Right renal pelvis (tissue), 4 donors: ENCODE measurements around the gene LDLRAD1. TPM values are rescaled to one million over a fixed set of nuclear protein-coding genes. Genes with fewer than 3 reads are reported as not detected.
"Not testable (repeated sequence)": the region's sequence is repeated elsewhere in the genome, so short reads cannot be mapped to it uniquely, and the experiment has no call there.

Source experiments
- DNase-seq, 4 donors: peaks; one replicate each; pipeline ENCODE4 v3.0.0-alpha.2; 2013; ENCODE audit warnings: low read depth in 4 of 4, low spot score in 3 of 4, missing footprints in 1 of 4
- polyA plus RNA-seq, 4 donors: library from polyadenylated mRNA; unstranded; fragments of 120-200 nt; gene quantifications; one replicate each; pipeline ENCODE4 v1.2.1, GENCODE V29; 2013; ENCODE audit not compliant: insufficient read length in 4 of 4

The LDLRAD1 gene
- polyA plus RNA-seq, 4 donors = 0.04 TPM; not detected in 3

GRCh38 chr1:53995683-53996082, 22.3 kb downstream of the LDLRAD1 start:
- DNase-seq = no peak

- DNase-seq = not testable (repeated sequence)
These were observed 23.5 kb downstream of the LDLRAD1 start for GRCh38 chr1:53994516-53994915.

- DNase-seq = no peak
These were observed 25.7 kb downstream of the LDLRAD1 start for GRCh38 chr1:53992085-53992874.

GRCh38 chr1:53987880-53988279, 30.1 kb downstream of the LDLRAD1 start:
- DNase-seq = no peak

GRCh38 chr1:53986458-53986857, 31.5 kb downstream of the LDLRAD1 start:
- no peak for DNase-seq

GRCh38 chr1:53984726-53985125, 33.3 kb downstream of the LDLRAD1 start:
- DNase-seq = no peak

- DNase-seq = peak; percentile 29 to 36 (median 34)
These were observed 35.3 kb downstream of the LDLRAD1 start for GRCh38 chr1:53982763-53983104.

- DNase-seq = peak; percentile 13 to 36 (median 22)
These were observed 35.8 kb downstream of the LDLRAD1 start for GRCh38 chr1:53982034-53982762.

GRCh38 chr1:53981220-53981619, 36.8 kb downstream of the LDLRAD1 start:
- DNase-seq = no peak

- peak in 1 of 4 donors; percentile 12 for DNase-seq
These were observed 38.1 kb downstream of the LDLRAD1 start for GRCh38 chr1:53979712-53980450.

GRCh38 chr1:53975861-53976260, 42.1 kb downstream of the LDLRAD1 start:
- no peak for DNase-seq

- DNase-seq = no peak
These were observed 46.3 kb downstream of the LDLRAD1 start for GRCh38 chr1:53971718-53972117.

GRCh38 chr1:53969323-53969722, 48.7 kb downstream of the LDLRAD1 start:
- DNase-seq = not testable (repeated sequence)

- DNase-seq = no peak
These were observed 49.9 kb downstream of the LDLRAD1 start for GRCh38 chr1:53968125-53968513.

GRCh38 chr1:53967409-53968124, 50.4 kb downstream of the LDLRAD1 start:
- DNase-seq = no peak

GRCh38 chr1:53966794-53967193, 51.2 kb downstream of the LDLRAD1 start:
- DNase-seq = no peak

- DNase-seq = no peak
These were observed 53.9 kb downstream of the LDLRAD1 start for GRCh38 chr1:53964109-53964508.

- no peak for DNase-seq
These were observed 54.5 kb downstream of the LDLRAD1 start for GRCh38 chr1:53963460-53963859.

GRCh38 chr1:53962395-53962794, 55.6 kb downstream of the LDLRAD1 start:
- DNase-seq = no peak

- no peak for DNase-seq
These were observed 58.2 kb downstream of the LDLRAD1 start for GRCh38 chr1:53959664-53960250.
